Naive thymus-derived CD8-positive, alpha-beta T cell (primary cell): ENCODE results near the gene LRRC63. TPM values are rescaled to one million over a fixed set of nuclear protein-coding genes. Genes with fewer than 3 reads are reported as not detected.

Experiments
- ATAC-seq, 2 donors: fragments of 150-1000 bp; cut with Tn5 transposase in 1 of 2; sonication (Bioruptor Pico), chemical (Tn5 transposase) in 1 of 2; 1 replicate in 1 of 2; 2 replicates in 1 of 2; pipeline ENCODE4 v1.10.0; 2021; ENCODE audit warnings: mild to moderate bottlenecking in 2 of 2, moderate library complexity in 2 of 2
- POLR2A ChIA-PET: fragments of 350-600 bp; sonication (Branson Sonifier 250); formaldehyde crosslinking; loops from one replicate; lab custom pipeline; 2021; ENCODE audit warnings: antibody characterized with exemption; lab: Charles Lee
- DNase-seq, 10 donors: peaks; one replicate each; pipeline versions ENCODE4 v3.0.0 to v3.0.0-alpha.2; 2020 to 2022
- H3K27ac Mint-ChIP-seq, 10 donors: one replicate each; pipeline ENCODE4 v1.8.0; 2020 to 2022; ENCODE audit warnings: mild to moderate bottlenecking in 10 of 10, mixed read lengths in 10 of 10, moderate library complexity in 4 of 10, inconsistent platforms in 1 of 10
- H3K27me3 Mint-ChIP-seq, 5 donors: one replicate each; pipeline ENCODE4 v1.8.0; 2021 to 2022; ENCODE audit warnings: mixed read lengths in 5 of 5
- H3K36me3 Mint-ChIP-seq, 3 donors: one replicate each; pipeline ENCODE4 v1.8.0; 2020 to 2022; ENCODE audit warnings: mixed read lengths in 3 of 3, mild to moderate bottlenecking in 2 of 3, inconsistent platforms in 1 of 3
- H3K4me1 Mint-ChIP-seq, 4 donors: one replicate each; pipeline ENCODE4 v1.8.0; 2021 to 2022; ENCODE audit warnings: mixed read lengths in 4 of 4
- H3K4me3 Mint-ChIP-seq, 10 donors: one replicate each; pipeline ENCODE4 v1.8.0; 2020 to 2022; ENCODE audit warnings: mild to moderate bottlenecking in 10 of 10, mixed read lengths in 10 of 10, moderate library complexity in 6 of 10, inconsistent platforms in 1 of 10
- H3K9me3 Mint-ChIP-seq, 9 donors: one replicate each; pipeline ENCODE4 v1.8.0; 2020 to 2022; ENCODE audit warnings: mixed read lengths in 9 of 9, mild to moderate bottlenecking in 3 of 9, inconsistent platforms in 1 of 9, moderate library complexity in 1 of 9
- polyA plus RNA-seq, 3 donors: library from polyadenylated mRNA; unstranded; fragments of 300-500 nt; fragmentation: Illumina TruSeq; gene quantifications; one replicate each; pipeline ENCODE4 v1.2.3, GENCODE V29; 2021
- total RNA-seq, 8 experiments: library from RNA in 2 of 8; stranded (reverse) in 2 of 8; gene quantifications; one replicate each; pipeline ENCODE4 v1.2.3 and lab custom pipeline; 2021 to 2026

The LRRC63 gene
- total and polyA plus RNA-seq, 5 experiments from 2014 or later: 0.22 to 0.62 (median 0.37) TPM; not detected in 1

- H3K27ac Mint-ChIP-seq: peak overlapping the region; percentile 89 to 99 (median 96)
- H3K4me1 Mint-ChIP-seq: peaks cover 63 to 99% (median 96%) of the 10 kb centered on the region in 4 donors
- peaks cover 0 to 51% (median 0%) of the 10 kb centered on the region in 3 donors for H3K36me3 Mint-ChIP-seq
- peak overlapping the region; percentile 59 to 96 (median 78) for H3K4me3 Mint-ChIP-seq
- peak in 8 of 10 donors; percentile 29 to 67 (median 44) for DNase-seq
- no peaks in the 10 kb centered on the region for H3K27me3 Mint-ChIP-seq
- peak; percentile 36 to 42 for ATAC-seq
- POLR2A ChIA-PET: interaction anchor here (1.0 to 11.0 kb wide), 6 partner anchors 8 to 150 kb away, joined by 3 to 142 read pairs (median 14); partner anchors contain the start of gene LCP1
- no peaks in the 10 kb centered on the region for H3K9me3 Mint-ChIP-seq
These were observed 41.0 kb upstream of the LRRC63 start for GRCh38 chr13:46170687-46171086.

- Mint-ChIP-seq H3K27ac (peak overlapping the region; percentile 89 to 99 (median 96)), H3K36me3 (peaks cover 0 to 52% (median 0%) of the 10 kb centered on the region in 3 donors), H3K4me1 (peaks cover 62 to 100% (median 96%) of the 10 kb centered on the region in 4 donors), H3K9me3 (no peaks in the 10 kb centered on the region), H3K27me3 (no peaks in the 10 kb centered on the region), H3K4me3 (peak overlapping the region; percentile 59 to 96 (median 78))
- POLR2A ChIA-PET: interaction anchor here (1.0 to 11.0 kb wide), 6 partner anchors 8 to 150 kb away, joined by 3 to 142 read pairs (median 16); partner anchors contain the start of gene LCP1
- DNase-seq (no peak), ATAC-seq (no peak)
These were observed 40.5 kb upstream of the LRRC63 start for GRCh38 chr13:46171217-46171616.

GRCh38 chr13:46171739-46172138 lies 40.0 kb upstream of the LRRC63 start:
- H3K4me1 Mint-ChIP-seq: peaks cover 62 to 100% (median 97%) of the 10 kb centered on the region in 4 donors
- DNase-seq (no peak), ATAC-seq (no peak)
- peak overlapping the region in 9 of 10 donors; percentile 58 to 96 (median 81) for H3K4me3 Mint-ChIP-seq
- no peaks in the 10 kb centered on the region for H3K27me3 Mint-ChIP-seq
- POLR2A ChIA-PET: interaction anchor here (1.2 to 11.0 kb wide), 6 partner anchors 7 to 149 kb away, joined by 3 to 142 read pairs (median 16); partner anchors contain the start of gene LCP1
- peaks cover 0 to 51% (median 0%) of the 10 kb centered on the region in 3 donors for H3K36me3 Mint-ChIP-seq
- peak overlapping the region; percentile 89 to 99 (median 96) for H3K27ac Mint-ChIP-seq
- no peaks in the 10 kb centered on the region for H3K9me3 Mint-ChIP-seq

GRCh38 chr13:46172531-46172991 lies 39.2 kb upstream of the LRRC63 start:
- peak overlapping the region; percentile 58 to 96 (median 82) for H3K4me3 Mint-ChIP-seq
- H3K27ac Mint-ChIP-seq: peak overlapping the region; percentile 89 to 99 (median 96)
- DNase-seq (peak in 9 of 10 donors; percentile 42 to 87 (median 68)), ATAC-seq (peak; percentile 71 to 83)
- no peaks in the 10 kb centered on the region for H3K27me3 Mint-ChIP-seq
- peaks cover 63 to 99% (median 97%) of the 10 kb centered on the region in 4 donors for H3K4me1 Mint-ChIP-seq
- peaks cover 0 to 53% (median 0%) of the 10 kb centered on the region in 3 donors for H3K36me3 Mint-ChIP-seq
- POLR2A ChIA-PET: interaction anchor here (0.7 to 11.0 kb wide), 12 partner anchors 6 to 149 kb away, joined by 3 to 142 read pairs (median 4); partner anchors contain the start of genes LCP1 and ZC3H13
- no peaks in the 10 kb centered on the region for H3K9me3 Mint-ChIP-seq

GRCh38 chr13:46173656-46174055 lies 38.1 kb upstream of the LRRC63 start:
- Mint-ChIP-seq H3K27ac (peak overlapping the region; percentile 89 to 99 (median 96)), H3K4me1 (peaks cover 63 to 98% (median 96%) of the 10 kb centered on the region in 4 donors), H3K36me3 (peaks cover 0 to 51% (median 5%) of the 10 kb centered on the region in 3 donors), H3K9me3 (no peaks in the 10 kb centered on the region), H3K4me3 (peak overlapping the region; percentile 19 to 96 (median 79)), H3K27me3 (no peaks in the 10 kb centered on the region)
- POLR2A ChIA-PET: interaction anchor here (1.3 to 11.0 kb wide), 4 partner anchors 5 to 132 kb away, joined by 3 to 142 read pairs (median 6); partner anchors contain the start of gene LCP1
- DNase-seq: no peak
- ATAC-seq: peak in 1 of 2 donors; percentile 12

GRCh38 chr13:46176756-46177155 lies 35.0 kb upstream of the LRRC63 start:
- DNase-seq: no peak
- Mint-ChIP-seq H3K36me3 (peaks cover 0 to 38% (median 5%) of the 10 kb centered on the region in 3 donors), H3K9me3 (no peaks in the 10 kb centered on the region), H3K27ac (peak overlapping the region; percentile 89 to 99 (median 94)), H3K27me3 (no peaks in the 10 kb centered on the region), H3K4me3 (peak overlapping the region; percentile 75 to 97 (median 88)), H3K4me1 (peaks cover 48 to 82% (median 72%) of the 10 kb centered on the region in 4 donors)
- ATAC-seq: no peak
- POLR2A ChIA-PET: interaction anchor here (0.8 to 10.0 kb wide), 7 partner anchors 9 to 145 kb away, joined by 3 to 142 read pairs (median 3); no protein-coding TSS in a partner anchor

- ATAC-seq: no peak
- Mint-ChIP-seq H3K4me1 (peaks cover 38 to 80% (median 70%) of the 10 kb centered on the region in 4 donors), H3K36me3 (peaks cover 0 to 37% (median 5%) of the 10 kb centered on the region in 3 donors), H3K27me3 (no peaks in the 10 kb centered on the region), H3K27ac (peak overlapping the region; percentile 89 to 99 (median 94)), H3K9me3 (no peaks in the 10 kb centered on the region), H3K4me3 (peak overlapping the region; percentile 75 to 97 (median 88))
- DNase-seq: no peak
- POLR2A ChIA-PET: interaction anchor here (1.0 to 10.0 kb wide), 3 partner anchors 10 to 113 kb away, joined by 3 to 142 read pairs (median 5); partner anchors contain the start of gene LRRC63
These were observed 33.6 kb upstream of the LRRC63 start for GRCh38 chr13:46178143-46178542.

- Mint-ChIP-seq H3K27me3 (no peaks in the 10 kb centered on the region), H3K4me1 (peaks cover 37 to 80% (median 70%) of the 10 kb centered on the region in 4 donors), H3K36me3 (peaks cover 0 to 30% (median 5%) of the 10 kb centered on the region in 3 donors), H3K27ac (peak overlapping the region; percentile 78 to 97 (median 92)), H3K9me3 (no peaks in the 10 kb centered on the region), H3K4me3 (peak overlapping the region; percentile 75 to 97 (median 95))
- ATAC-seq (no peak), DNase-seq (no peak)
- POLR2A ChIA-PET: interaction anchor here (0.8 to 10.0 kb wide), 5 partner anchors 11 to 143 kb away, joined by 3 to 142 read pairs (median 5); partner anchors contain the start of gene LRRC63
These were observed 32.9 kb upstream of the LRRC63 start for GRCh38 chr13:46178821-46179220.

GRCh38 chr13:46179491-46179908 lies 32.2 kb upstream of the LRRC63 start:
- Mint-ChIP-seq H3K36me3 (peaks cover 0 to 26% (median 5%) of the 10 kb centered on the region in 3 donors), H3K4me3 (peak overlapping the region; percentile 75 to 97 (median 95)), H3K9me3 (no peaks in the 10 kb centered on the region), H3K27ac (peak overlapping the region; percentile 78 to 97 (median 92)), H3K4me1 (peaks cover 42 to 80% (median 71%) of the 10 kb centered on the region in 4 donors), H3K27me3 (no peaks in the 10 kb centered on the region)
- POLR2A ChIA-PET: interaction anchor here (0.5 to 10.0 kb wide), 7 partner anchors 11 to 153 kb away, joined by 3 to 142 read pairs (median 5); partner anchors contain the start of gene LRRC63
- DNase-seq: peak; percentile 44 to 88 (median 72)
- peak; percentile 21 to 22 for ATAC-seq

- no peaks in the 10 kb centered on the region for H3K27me3 Mint-ChIP-seq
These were observed 31.6 kb upstream of the LRRC63 start for GRCh38 chr13:46179969-46180763.

GRCh38 chr13:46181377-46181839 lies 30.3 kb upstream of the LRRC63 start:
- POLR2A ChIA-PET: interaction anchor here (0.7 to 10.0 kb wide), 7 partner anchors 10 to 114 kb away, joined by 3 to 142 read pairs (median 3); no protein-coding TSS in a partner anchor
- Mint-ChIP-seq H3K27me3 (no peaks in the 10 kb centered on the region), H3K27ac (peak overlapping the region; percentile 86 to 97 (median 95)), H3K4me1 (peaks cover 39 to 72% (median 63%) of the 10 kb centered on the region in 4 donors), H3K4me3 (peak overlapping the region; percentile 75 to 97 (median 95)), H3K9me3 (no peaks in the 10 kb centered on the region), H3K36me3 (peaks cover 0 to 15% (median 5%) of the 10 kb centered on the region in 3 donors)
- ATAC-seq: no peak
- no peak for DNase-seq

More at GRCh38 chr13:46179969-46180763, 31.6 kb upstream of the LRRC63 start:
- POLR2A ChIA-PET: interaction anchor here (0.5 to 10.0 kb wide), 5 partner anchors 12 to 152 kb away, joined by 4 to 142 read pairs (median 5); no protein-coding TSS in a partner anchor
- ATAC-seq: no peak
- no peak for DNase-seq
- Mint-ChIP-seq H3K9me3 (no peaks in the 10 kb centered on the region), H3K4me3 (peak overlapping the region; percentile 75 to 97 (median 95)), H3K27ac (peak overlapping the region; percentile 83 to 97 (median 94)), H3K36me3 (peaks cover 0 to 23% (median 5%) of the 10 kb centered on the region in 3 donors), H3K4me1 (peaks cover 45 to 80% (median 71%) of the 10 kb centered on the region in 4 donors)
